HG02973 (cell line): ENCODE measurements around the gene DEFB125.
"Not testable (repeated sequence)": the region's sequence is repeated elsewhere in the genome, so short reads cannot be mapped to it uniquely, and the experiment has no call there.

Experiments used
- ATAC-seq: cut with Tn5 transposase; IDR thresholded peaks from one replicate; pipeline ENCODE4 v1.9.1; 2021; ENCODE audit warnings: moderate library complexity; ENCODE audit not compliant: unreplicated experiment

Gene DEFB125, protein sequence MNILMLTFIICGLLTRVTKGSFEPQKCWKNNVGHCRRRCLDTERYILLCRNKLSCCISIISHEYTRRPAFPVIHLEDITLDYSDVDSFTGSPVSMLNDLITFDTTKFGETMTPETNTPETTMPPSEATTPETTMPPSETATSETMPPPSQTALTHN

DNA sequence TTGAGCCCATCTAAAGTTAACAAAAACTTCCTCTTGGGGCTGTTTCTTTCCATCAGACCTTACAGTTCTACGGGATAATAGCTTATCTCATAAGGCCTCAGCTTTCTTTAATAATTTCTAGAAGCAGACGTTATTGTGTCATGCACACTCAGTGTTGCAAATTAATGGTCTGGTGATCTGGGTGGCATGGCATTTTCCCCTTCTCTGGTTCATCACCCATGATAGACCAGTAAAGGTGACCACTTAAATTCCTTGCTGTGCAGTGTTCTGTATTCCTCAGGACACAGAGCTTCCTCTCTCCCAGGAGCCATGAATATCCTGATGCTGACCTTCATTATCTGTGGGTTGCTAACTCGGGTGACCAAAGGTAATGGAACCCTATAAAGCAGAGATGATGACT, at the start of gene DEFB125:
Gene DEFB125 (plus strand): TSS at position 272 of the 400 bp plus-strand sequence. CDS start 38 bp downstream, at position 310.
- no peak for ATAC-seq

DNA sequence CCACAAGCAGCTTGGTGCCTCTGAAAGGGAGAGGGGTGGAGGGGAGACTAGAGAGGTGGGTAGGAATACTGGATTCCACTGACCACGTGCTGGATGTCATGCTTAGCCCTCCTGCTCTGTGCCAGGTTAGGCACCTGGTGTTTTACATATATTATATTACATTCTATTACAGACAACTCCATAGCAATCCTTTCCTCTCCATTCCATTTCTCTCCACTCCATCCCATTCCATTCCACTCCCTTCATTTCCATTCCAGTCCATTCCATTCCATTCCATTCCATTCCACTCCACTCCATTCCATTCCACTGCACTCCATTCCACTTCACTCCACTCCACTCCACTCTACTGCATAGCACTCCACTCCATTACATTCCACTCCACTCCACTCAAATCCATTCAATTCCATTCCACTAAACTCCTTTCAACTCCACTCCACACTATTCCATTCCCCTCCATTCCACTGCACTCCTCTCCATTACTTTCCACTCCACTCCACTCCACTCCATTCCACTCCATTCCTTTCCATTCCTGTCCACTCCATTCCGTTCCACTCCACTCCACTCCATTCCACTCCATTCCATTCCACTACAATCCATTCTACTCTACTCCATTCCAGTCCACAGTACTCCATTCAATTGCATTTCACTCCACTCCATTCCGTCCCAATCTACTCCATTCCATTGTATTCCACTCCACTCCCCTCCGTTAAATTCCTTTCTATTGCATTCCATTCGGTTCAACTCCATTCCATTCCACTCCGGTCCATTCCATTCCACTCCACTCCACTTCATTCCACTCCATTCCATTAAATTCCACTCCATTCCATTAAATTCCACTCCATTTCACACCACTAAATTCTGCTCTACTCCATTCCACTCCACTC, 27.2 kb upstream of the DEFB125 start:
- no peak for ATAC-seq

DNA sequence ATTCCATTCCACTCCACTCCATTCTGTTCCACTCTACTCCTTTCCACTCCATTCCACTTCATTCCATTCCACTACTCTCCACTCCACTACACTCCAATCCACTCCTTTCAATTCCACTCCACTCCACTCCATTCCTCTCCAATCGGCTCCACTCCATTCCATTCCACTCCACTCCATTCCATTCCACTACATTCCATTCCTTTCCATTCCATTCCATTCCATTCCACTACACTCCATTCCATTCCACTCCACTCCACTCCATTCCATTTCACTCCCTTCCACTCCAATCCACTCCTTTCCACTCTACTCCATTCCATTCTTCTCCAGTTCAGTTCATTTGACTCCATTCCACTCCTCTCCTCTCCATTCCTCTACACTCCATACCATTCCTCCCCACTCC, 26.2 kb upstream of the DEFB125 start:
- ATAC-seq = no peak

DNA sequence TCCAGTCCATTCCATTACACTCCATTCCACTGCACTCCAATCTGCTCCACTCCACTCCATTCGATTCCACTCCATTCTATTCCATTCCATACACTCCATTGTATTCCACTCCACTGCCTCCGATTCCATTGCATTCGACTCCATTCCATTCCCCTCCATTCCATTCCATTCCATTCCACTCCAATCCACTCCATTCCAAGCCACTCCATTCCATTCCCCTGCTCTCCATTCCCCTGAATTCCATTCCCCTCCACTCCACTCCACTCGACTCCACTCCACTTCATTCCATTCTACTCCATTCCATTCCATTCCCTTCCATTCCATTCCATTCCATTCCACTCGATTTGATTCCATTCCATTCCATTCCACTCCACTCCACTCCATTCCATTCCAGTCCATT, 25.7 kb upstream of the DEFB125 start:
- ATAC-seq = no peak

DNA sequence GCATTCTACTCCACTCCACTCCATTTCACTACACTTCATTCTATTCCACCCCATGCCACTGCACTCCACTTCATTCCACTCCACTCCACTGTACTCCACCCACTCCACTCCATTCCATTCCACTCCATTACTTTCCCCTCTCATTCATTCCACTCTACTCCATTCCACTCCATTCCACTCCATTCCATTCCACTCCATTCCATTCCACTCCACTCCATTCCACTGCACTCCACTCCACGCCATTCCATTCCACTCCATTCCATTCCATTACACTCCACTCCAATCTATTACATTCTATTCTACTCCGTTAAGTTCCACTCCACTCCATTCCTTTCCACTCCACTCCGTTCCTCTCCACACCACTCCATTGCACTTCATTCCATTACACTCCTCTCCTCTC, 25.0 kb upstream of the DEFB125 start:
- ATAC-seq = no peak

DNA sequence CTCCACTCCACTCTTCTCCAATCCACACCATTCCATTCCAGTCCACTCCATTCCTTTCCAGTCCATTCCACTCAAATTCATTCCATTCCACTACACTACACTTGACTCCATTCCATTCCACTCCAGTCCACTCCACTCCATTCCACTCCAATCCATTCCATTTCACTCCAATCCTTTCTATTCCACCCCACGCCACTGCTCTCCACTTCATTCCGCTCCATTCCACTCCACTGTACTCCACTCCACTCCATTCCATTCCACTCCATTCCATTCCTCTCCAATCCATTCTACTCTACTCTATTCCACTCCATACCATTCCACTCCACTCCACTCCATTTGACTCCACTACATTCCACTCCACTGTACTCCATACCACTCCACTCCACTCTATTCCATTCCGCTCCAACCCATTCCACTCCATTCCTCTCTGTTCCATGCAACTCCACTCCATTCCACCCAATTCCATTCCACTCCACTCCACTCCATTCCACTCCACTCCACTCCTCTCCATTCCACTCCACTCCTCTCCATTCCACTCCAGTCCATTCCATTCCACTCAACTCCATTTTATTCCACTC, 23.4 kb upstream of the DEFB125 start:
- ATAC-seq = no peak

DNA sequence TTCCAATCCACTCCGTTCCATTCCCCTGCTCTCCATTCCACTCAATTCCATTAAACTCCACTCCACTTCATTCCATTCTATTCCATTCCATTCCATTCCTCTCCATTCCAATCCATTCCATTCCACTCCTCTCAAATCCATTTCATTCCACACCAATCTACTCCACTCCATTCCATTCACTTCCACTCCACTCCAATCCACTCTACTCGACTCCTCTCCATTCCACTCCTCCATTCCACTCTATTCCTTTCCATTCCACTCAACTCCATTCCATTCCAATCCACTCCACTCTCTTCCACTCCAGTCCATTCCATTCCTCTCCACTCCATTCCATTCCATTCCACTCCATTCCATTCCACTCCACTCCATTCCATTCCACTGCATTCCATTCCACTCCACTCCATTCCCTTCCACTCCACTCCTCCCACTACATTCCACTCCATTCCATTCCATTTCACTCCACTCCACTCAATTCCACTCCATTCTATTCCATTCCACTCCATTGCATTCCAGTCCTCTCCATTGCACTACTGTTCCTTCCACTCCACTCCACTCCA, 22.6 kb upstream of the DEFB125 start:
- ATAC-seq = no peak

DNA sequence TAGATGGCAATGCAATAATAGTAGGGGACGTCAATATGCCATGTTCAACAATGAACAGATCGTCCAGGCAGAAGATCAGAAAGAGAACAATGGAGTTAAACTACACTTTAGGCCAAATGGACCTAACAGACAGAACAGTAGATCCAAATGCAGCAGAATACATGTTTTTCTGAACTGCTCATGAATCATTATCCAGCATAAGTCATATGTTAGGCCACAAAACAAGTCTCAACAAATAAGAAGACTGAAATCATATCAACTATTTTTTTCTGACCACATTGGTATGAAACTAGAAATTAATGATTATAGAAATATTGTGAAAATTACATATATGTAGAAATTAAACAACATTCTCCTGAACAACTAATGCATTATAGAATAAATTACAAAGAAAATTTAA, 10.2 kb upstream of the DEFB125 start:
- no peak for ATAC-seq

DNA sequence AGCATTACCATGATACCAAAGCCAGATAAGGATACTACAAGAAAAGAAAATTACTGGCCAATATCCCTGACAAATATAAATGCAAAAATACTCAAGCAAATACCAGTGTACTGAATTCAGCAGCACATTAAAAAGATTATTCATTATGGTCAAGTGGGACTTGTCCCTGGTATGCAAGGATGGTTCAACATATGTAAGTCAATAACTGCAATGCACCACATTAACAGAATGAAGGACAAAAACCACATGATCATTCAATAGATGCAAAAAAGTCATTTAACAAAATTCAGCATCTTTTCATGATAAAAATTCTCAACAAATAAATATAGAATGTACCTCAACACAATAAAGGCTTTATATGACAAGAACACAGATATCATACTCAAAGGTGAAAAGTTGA, 9.1 kb upstream of the DEFB125 start:
- ATAC-seq = no peak

DNA sequence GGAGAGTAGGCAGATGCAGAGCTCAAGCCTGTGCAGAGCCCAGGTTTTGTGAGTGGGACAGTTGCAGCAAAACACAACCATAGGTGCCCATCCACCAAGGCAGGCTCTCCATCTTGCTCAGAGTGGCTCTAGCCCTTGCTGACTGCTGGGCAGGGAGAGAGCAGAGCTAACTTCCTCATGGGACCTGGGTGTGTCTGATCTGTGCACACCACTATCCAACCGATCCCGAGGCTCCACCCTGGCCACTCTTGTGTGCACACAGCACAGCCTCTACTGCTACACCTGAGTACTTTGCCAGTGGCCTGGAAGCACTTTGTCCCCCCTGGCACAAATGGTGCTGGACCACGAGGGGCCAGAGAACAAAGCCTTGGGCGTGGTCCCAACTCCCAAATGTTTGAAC, 7.9 kb upstream of the DEFB125 start:
- ATAC-seq = no peak

DNA sequence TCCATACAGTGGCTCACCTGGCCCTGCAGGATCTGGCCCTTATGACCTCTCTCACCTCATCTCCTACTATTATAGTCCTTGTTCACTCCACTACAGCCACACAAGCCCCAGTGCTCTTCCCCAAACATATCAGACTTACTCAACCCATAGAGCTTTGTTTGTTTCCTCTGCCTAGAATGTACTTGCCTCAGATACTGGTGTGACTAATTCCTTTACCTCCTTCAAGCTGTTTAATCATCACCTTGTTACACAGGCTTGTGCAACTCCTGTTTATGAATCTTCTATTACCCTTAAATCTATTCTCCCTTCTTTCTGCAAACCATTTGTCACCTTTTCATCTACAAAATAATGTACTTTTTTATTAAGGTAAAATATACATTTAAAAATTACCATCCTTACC, 3.2 kb downstream of the DEFB125 start:
- ATAC-seq = no peak

DNA sequence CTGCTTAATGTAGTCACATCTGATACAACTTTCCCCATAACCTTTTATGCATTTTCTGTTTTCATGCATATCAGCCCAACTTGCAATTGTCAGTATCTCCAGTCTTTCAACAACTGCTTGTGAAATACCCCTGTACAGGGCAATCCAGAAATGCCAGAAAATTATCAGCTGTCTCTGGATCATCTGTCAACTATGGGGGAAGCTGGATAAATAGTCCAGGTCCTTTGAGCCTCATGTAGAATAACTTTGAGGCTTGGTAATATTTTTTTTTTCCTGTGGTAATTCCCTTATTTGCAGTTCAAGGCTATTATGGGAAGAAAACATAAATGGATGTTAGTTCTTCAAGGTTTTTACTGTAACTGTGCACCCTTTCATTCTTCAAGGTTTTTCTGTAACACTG, 6.2 kb downstream of the DEFB125 start:
- ATAC-seq = no peak

DNA sequence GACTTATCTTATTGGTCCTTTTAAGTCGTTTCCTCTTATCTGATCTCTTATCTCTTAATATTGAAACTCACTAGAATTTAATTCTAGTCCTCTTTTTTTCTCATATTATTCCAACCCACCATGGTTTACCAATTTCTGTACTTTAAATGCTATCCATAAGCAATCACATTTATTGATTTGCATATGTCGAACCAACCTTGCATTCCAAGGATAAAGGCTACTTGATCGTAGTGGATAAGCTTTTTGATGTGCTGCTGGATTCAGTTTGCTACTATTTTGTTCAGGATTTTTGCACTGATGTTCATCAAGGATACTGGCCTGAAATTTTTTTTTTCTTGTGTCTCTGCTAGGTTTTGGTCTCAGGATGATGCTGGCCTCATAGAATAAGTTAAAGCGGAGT, 7.7 kb downstream of the DEFB125 start:
- no peak for ATAC-seq

DNA sequence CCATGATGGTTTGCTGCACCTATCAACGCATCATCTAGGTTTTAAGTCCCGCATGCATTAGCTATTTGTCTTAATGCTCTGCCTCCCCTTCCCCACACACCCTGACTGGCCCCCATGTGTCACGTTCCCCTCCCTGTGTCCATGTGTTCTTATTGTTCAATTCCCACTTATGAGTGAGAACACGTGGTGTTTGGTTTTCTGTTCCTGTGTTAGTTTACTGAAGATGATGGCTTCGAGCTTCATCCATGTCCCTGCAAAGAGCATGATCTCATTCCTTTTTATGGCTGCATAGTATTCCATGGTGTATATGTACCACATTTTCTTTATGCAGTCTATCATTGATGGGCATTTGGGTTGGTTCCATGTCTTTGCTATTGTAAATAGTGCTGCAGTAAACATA, 10.2 kb downstream of the DEFB125 start:
- not testable (repeated sequence) for ATAC-seq

DNA sequence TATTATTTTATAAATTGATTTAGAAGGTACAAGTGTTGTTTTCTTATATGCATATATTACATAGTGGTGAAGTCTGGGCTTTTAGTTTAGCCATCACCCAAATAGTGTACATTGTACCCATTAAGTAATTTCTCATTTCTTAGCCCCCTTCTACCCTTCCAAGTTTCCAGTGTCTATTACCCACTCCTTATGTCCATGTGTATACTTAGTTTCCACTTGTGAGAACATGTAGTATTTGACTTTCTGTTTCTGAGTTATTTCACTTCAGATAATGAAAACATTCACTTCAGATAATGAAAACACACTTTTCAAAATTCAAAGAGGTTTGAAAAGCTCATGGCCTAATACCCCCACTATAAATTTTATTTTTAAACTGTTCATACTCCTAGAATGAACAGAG, 14.5 kb downstream of the DEFB125 start:
- no peak for ATAC-seq

DNA sequence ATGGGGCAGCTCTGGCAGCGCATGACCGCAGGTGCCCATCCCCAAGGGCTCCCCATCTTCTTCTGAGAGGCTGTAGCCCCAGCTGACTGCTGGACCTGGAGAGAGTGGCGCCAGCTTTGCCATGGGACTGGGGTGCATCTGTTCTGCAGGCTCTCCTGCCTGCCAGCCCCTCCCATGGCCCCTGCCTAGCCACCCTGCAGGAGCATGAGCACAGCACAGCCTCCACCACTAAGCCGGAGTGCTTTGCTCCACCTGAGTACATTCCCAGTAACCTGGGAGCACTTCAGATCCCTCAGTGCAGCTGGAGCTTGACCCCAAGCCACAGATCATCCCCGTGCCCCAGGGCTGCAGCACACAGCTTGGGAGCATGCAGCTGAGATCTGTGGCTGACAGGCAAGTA, 16.0 kb downstream of the DEFB125 start:
- ATAC-seq = no peak

DNA sequence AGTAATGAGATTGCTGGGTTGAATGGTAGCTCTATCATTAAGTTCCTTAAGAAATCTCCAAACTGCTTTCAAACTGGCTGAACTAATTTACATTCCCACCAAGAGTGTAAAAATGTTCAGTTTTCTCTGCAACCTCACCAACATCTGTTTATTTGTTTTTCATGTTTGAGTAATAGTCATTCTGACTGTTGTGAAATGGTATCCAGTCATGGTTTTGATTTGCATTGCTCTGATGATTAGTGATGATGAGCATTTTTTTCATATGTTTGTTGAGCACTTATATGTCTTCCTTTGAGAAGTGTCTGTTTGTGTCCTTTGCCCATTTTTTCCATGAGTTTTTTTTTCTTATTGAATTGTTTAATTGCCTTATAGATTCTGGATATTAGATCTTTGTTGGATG, 24.9 kb downstream of the DEFB125 start:
- ATAC-seq = no peak

DNA sequence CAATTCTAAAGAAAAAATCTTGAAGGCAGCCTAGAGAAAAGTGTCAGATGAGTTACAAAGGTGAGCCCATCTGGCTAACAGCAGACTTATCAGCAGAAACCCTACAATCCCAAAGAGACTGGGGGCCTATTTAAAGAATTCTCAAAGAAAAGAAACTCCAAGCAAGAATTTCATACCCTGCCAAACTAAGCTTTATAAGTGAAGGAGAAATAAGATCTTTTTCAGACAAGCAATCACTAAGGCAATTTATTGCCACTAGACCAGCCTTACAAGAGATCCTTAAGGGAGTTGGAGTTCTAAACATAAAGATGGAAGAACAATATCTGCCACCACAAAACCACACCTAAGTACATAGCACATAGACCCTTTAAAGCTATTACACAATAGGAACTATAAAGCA, 30.0 kb downstream of the DEFB125 start:
- no peak for ATAC-seq

DNA sequence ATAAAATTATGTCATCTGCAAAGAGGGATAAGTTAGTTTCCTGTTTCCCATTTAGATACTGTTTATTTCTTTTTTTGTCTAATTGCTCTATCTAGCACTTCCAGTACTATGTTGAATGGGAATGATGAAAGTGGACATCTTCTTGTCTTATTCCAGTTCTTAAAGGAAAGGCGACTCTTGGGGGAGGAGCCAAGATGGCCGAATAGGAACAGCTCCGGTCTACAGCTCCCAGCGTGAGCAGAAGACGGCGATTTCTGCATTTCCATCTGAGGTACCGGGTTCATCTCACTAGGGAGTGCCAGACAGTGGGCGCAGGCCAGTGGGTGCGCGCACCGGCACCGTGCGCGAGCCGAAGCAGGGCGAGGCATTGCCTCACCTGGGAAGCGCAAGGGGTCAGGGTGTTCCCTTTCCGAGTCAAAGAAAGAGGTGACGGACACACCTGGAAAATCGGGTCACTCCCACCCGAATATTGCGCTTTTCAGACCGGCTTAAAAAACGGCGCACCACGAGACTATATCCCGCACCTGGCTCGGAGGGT, 42.4 kb downstream of the DEFB125 start:
- not testable (repeated sequence) for ATAC-seq

DNA sequence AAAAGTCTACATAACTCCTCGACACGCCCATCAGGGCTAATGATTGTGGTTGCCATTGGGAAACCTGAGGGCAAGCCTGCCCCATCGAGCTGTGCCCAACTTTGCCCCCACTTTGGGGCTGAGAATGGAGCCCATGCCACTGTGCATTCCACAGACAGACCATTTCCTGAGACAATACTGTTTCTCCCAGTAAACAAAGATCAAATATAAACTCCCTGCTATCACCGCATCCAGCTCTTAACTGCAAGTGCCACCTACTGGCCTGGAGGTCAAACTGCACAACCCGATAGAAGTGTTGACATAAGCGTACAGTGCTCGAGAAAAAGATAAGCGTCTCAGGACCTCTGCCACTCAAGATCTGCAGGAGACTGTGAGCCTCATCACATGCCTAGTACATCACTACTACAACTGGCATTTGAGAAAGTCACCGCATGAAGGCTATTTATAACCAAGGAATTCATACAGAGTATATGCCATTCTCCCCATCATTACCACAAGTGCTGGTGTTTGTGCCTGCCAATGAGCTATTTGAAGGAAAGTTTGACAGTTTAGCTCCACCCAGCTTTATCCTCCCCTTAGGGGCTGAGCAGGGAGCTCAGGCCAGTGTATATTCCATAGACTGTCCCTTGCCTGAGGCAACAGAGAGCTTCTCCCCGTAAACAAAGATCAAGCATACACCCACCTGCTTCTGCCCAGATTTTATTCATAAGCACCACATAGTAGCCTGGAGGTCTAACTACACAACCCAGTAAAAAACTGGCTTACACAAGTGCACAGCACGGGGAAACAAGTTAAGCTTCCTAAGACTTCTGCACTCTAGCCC, 50.4 kb downstream of the DEFB125 start:
- no peak for ATAC-seq

DNA sequence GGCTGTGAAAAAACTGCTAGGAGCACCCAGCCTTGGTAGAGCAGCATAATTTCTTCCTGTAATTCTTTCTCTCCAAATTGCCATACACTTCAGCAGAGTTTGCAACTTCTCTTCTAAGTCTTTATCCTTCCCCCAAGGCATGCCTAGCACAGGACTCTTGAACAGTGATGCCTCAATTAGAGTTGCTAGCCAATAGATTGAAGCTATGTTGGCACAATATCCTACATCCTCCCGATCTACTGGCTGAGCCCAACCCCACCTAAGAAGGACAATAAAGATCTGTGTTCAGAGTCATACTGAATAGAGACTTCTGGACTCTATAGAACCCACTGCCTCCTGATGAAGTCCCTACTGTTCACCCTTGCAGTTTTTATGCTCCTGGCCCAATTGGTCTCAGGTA, 54.8 kb downstream of the DEFB125 start, which contains the start of gene DEFB126:
Gene DEFB126 (plus strand): TSS at position 301 of the 400 bp plus-strand sequence. CDS start 39 bp downstream, at position 340.
- ATAC-seq = no peak
